NCI-H1092 (cell line): ENCODE measurements around the gene MOCS3.
A peak's percentile ranks its signal among the peaks of the same experiment; 100 is the strongest.
"Not testable (repeated sequence)": the region's sequence is repeated elsewhere in the genome, so short reads cannot be mapped to it uniquely, and the experiment has no call there.

Experiments used
- DNase-seq: peaks from one replicate; lab custom pipeline; 2025; lab: John Stamatoyannopoulos, UW

MOCS3 gene

DNA sequence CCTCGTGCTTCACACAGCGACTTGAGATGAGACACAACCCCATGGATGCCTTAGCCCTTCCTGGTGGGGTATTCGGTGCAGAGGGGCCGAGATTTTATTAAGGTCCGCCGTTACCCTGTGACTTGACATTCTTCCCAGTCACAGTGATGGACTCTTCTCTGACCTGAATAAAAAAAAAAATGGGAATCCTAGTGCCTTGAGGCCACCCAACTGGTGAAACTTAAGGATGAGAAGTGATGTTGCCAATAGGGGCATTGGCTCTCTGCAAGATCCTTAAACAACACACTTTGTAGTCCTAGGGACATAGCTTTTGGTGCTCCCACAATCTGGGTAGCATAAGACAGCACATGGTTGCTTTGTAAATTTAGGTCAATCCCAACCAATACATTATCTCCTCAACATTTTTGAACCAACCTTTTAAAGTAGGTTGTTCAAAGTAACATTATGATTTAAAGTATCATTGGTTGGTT lies 26.6 kb upstream of the MOCS3 start:
- DNase-seq = no peak

DNA sequence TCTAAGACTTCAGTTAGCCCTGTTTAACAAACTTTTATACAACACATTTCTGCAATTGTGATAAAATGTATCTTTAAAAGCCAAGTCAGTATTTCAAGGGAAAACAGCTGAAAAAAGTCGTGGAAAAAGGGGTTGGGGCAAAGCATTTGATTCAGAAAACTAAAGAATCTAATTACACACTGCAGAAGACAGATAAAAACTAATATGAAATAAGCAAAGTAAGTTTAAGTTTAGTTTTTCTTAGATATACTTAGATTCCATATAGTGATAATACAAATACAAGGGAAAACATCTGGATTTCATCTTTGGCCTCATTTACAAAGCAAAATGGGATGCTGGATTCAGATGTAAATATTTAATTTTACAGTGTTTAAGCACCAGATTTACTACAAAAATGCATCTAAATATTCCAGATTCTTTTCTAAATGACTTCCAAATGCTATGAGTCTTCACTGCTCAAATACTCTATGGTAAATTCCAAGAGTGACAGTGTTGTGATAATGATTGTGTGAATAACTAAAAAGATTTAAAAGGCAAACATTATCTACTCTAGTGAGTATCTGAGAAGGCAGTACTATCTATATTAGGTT lies 25.8 kb upstream of the MOCS3 start:
- no peak for DNase-seq

DNA sequence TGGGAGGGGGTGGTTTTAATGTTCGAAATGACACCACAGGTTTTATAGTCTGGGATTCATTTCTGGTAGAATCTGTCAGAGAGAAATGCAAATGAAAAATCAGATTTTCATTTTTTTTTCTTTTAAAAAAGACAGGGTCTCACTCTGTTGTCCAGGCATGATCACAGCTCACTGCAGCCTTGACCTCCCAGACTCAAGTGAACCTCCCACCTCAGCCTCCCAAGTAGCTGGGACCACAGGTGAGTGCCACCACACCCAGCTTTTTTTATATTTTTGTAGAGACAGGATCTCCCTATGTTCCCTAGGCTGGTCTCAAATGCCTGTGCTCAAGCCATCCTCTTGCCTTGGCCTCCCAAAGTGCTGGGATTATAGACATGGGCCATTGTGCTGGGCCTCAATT lies 25.0 kb upstream of the MOCS3 start:
- DNase-seq = no peak

DNA sequence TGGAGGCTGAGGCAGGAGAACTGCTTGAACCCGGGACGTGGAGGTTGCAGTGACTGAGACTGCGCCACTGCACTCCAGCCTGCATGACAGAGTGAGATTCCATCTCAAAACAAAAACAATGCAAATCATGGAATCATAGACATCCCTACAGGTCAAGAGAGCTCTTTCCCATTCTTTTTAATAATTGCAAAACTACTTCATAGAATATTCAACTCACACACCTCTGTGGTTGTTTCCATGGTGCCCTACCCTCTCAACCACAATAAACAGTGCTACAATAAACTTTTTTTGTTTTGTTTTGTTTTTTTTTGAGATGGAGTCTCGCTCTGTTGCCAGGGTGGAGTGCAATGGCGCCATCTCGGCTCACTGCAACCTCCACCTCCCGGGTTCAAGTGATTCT lies 15.5 kb upstream of the MOCS3 start:
- DNase-seq = no peak

DNA sequence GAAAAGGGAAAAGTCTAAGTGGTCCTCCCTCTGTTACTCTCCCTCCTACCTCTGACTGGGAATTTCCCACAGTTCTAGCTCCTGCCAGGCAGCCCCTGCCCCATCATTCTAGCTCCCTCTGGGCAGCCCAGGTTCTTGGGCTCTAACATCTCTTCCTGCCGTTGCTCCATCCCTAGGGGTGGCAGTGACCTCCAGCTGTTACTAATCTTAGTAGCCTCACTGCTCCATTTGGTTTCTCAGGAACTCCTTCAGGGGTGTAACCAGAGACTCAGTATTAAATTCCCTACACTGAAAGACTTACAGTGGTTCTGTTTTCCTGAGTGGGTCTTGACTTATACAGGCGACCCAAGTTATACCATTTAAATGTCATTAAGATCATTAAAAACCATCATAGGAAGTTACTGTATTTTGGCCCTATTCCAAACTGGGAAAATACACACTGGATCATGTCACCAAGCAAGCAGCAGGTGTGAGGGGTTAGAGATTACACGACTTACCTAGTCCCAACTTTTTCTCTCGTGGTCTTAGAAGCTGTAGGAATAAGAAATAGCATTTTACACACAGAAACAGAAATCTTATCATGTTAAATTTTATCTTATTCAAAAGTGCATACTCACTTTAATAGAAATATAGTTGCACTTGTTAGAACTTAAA lies 10.4 kb upstream of the MOCS3 start:
- no peak for DNase-seq

DNA sequence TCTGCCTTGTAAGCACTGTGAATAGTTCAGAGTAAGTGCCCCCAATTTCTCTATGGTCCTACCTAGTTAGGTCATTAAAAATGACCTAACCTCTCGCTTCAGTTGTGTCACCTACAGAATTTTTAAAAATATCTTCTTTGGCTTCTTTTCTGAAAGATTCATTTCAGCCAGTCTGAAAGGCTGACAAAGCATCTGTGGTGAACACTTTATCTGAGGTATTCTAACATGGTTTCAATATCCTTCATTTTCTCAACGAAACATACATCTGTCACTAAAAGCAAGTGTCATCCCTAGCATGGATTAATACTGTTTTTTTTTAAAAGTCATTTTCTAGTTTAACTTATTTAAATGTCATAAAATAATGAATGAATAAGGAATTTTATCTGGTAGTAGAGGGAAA lies 5.4 kb upstream of the MOCS3 start:
- no peak for DNase-seq

DNA sequence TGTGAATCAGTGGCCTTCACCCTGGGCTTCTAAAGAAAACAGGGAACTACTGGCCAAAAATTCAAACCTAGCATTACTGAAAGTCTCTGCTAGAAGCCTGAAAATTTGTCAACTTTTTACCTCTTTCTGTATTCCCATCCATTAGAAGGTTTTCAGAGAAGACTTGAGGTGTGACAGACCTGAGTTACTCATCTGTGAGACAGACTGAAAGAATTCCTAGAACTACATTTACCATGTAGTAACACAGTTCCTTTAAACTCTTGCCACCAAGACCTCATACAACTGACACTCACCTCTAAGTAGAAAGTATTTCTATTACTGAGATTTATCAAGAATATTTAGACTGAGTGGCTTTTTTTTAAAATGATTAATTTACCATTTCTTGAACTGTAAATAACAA lies 4.8 kb upstream of the MOCS3 start:
- no peak for DNase-seq

DNA sequence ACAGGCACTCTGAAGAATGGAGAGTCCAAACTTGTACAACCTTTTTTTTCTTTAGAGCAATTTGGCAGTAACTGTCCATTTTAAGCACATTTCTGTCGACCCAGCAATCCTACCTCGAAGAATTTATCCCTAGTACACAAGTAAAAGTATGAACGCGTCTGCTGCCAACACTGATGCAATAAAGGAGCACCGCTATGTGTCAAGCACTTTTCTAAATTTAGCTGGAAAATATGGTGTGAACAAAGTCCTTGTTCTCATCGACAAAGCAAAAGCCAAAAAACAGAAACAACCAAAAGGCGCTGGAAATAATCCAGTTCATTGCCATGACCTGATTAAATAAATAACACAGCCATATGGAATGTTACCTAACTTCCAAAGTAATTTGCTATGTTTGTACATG lies 1.3 kb upstream of the MOCS3 start:
- DNase-seq = no peak

DNA sequence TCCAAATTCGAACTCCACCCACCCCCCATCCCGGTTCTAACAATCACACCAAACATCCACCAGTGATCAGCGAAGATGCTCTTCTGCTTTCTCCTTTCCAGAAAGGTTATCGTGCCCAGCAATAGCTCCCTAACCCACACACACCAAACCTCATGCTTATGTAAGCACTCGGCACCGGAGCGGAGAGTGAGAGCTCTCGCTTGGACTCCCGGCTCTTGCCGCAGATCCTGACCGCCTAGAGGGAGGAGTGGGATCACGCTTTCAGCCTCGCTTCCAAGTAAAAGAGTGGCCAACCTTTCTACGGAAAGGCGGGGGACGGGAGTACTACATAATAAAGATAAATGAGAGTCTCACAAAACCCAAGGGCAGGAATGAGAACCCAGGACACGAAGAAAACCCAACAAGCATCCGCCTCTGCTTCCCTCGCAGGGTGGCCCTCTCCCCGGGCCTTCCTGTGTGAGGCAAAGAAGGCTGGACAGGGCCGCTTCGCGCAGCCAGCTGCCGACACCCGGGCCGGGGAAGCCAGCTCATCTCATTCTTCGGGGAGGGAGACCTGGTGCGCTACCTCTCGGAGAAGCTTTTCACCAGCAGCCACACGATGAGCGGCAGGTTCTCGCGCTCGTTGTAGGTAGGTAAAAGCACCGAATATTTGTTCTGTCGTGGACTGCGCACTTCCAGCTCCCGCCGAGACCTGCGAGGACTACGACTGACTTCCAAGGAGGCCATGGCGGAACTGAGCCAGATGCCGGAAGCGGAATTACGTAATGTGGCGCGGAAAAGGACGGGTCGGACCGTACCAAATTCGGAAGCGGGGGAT lies 612 bp upstream of the MOCS3 start, which contains the start of gene DPM1:
TSS of gene DPM1 (minus strand) at position 735 of the 817 bp plus-strand sequence. CDS start at position 726, 9 bp downstream.
- DNase-seq = peak; percentile 88

DNA sequence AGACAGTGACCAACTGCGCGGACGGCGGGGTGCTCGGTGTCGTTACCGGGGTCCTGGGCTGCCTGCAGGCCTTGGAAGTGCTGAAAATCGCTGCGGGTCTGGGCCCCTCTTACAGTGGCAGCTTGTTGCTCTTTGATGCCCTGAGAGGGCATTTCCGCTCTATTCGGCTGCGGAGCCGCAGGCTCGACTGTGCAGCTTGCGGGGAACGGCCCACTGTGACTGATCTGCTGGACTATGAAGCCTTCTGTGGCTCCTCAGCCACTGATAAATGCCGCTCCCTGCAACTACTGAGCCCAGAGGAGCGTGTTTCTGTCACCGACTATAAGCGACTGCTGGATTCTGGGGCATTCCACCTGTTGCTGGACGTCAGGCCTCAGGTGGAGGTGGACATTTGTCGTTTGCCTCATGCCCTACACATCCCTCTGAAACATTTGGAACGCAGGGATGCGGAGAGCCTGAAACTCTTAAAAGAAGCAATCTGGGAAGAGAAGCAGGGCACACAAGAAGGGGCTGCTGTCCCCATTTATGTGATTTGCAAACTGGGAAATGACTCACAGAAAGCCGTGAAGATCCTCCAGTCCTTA lies 1.0 kb downstream of the MOCS3 start:
- no peak for DNase-seq

DNA sequence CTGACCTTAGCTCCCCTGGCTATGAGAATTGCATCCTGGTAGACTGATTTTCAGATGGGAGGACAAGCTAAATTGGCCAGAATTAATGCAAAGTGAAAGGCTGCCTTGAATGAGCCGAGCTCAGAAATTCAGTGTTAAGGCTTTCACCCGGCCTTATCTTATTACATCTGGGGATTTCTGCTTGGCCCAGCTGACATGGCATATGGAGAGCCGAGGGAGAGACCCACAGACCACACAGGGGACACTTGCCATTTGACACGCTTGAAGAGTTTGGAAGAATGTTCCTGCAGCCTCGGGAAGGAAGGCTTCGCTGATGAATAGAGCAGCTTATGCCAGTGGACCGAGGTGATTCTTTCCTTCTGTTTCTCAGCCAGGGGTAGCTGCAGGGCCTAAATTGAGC lies 9.0 kb downstream of the MOCS3 start:
- no peak for DNase-seq

DNA sequence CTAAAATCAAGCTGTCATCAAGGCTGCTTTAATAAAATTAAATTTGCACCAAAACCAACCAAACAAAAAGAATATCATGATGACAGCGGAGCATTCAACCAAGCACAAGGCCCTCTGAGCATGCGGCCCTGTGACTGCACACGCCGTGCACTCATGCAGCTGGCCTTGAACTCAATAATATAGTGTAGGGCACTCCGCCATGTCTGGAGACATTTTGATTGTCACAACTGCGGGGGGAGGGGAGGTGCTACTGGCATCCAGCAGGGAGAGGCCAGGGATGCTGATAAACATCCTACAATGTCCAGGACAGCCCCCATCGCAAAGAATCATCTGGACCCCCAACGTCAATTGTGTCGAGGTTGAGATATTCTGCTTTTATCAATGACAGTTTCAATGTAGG lies 9.7 kb downstream of the MOCS3 start:
- DNase-seq = no peak

DNA sequence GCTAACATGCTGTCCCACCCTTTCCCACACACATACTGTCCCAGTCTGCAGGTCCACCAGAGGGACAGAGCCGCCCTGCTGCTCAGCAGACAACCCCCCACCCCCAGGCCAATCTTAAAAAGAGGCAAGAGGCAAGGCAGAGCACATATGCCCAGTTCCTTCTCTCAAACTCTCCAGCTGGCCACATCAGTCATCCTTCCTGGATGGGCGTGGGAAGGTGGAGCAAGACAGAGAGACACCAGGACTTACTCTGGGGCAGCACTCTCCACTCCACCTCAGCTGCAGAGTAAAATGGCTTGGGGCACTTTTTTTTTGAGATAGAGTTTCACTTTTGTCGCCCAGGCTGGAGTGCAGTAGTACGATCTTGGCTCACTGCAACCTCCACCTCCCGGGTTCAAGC lies 10.8 kb downstream of the MOCS3 start:
- no peak for DNase-seq

DNA sequence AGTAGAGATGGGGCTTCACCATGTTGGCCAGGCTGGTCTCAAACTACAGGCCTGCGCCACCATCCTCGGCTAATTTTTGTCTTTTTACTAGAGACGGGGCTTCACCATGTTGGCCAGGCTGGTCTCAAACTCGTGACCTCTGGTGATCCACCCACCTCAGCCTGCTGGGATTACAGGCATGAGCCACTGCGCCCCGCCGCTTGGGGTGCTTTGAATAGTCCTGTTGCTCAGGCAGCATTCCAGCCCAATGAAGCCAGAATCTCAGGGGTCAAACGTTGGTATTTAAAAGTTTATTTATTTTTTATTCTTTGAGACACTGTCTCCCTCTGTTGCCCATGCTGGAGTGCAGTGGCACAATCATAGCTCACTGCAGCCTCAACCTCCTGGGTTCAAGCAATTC lies 11.3 kb downstream of the MOCS3 start:
- DNase-seq = no peak

DNA sequence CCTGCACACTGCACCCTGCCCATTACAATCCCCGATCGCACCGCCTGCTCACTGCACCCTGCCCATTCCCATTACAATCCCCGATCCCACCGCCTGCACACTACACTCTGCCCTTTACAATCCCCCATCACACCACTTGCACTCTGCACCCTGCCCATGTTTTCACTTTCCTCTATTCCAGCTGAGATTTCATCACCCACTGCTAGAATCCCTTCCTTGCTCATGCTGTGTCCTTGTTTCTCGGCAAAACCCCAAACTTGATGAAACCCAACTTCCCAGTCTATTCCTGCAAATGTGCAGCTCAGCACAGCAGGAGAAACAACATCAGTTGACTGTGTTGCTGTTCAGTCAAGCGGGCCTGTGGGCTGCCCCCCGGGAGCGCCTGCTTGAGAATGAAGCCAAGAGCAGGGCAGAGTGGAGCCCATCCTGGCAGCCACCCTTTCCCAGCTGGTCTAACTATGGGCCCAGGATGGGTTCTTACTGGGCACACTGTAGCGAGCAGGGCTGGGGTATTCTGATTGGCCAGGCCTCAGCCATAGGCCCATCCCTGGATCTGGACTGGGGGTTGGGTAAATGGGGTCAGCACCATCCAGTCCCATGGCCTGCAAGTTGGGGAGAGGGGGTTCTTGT lies 17.2 kb downstream of the MOCS3 start:
- DNase-seq = no peak

DNA sequence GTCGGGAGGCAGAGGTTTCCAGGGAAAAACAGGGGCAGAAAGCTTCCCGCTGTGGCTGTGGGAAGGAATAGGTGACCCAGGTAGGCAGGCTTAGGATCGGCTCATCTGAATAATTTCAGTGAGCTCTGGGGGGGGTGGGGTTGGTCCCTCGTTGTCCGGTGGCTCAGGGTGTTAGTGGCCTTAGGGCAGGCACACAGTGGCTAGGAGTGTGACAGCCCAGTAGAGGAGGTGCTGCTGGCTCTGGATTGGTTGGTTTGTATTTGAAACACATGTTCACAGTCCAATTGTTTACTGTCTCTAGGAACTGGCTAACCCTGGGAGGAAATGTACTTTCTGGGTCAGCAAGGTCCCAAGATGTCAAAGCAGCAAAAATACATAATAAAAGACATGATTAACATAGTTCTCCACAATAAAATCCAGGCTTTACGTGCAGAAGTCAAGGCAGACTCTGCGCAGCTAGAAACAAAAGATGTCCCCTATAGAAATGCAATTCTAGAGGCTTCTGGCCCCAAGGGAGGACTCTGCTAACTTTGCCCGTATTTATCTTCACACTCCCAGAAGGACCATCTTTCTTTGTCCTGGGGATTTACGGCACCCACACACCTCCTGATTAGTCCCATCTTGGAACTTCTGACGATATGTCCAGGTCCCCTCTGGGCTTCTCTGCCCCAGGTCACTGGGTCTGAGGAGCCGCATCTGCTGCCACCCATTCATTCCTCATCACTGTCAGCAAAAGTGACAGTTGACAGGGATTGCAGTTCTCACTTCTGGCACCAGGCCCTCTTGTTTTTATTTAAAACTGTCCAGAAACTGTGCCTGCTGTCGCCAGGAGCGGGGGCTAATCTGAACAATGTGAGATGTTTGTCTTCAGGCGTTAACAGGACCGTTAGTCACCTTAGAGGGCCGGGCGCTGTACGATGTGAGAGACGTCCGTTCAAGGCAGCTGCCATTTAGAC lies 18.7 kb downstream of the MOCS3 start:
- DNase-seq = no peak

DNA sequence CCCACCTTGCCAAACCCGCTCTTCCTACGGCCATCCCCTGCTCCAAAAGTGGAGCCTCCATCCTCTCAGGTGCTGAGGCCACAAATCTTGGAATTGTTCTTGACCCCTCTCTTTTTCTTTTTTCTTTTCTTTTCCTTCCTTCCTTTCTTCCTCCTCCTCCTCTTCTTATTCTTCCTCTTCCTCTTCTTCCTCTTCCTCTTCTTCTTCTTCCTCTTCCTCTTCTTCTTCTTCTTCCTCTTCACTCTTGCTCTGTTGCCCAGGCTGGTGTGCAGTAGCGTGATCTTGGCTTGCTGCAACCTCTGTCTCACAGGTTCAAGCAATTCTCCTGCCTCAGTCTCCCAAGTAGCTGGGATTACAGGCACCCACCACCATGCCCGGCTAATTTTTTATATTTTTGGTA lies 19.9 kb downstream of the MOCS3 start:
- not testable (repeated sequence) for DNase-seq

DNA sequence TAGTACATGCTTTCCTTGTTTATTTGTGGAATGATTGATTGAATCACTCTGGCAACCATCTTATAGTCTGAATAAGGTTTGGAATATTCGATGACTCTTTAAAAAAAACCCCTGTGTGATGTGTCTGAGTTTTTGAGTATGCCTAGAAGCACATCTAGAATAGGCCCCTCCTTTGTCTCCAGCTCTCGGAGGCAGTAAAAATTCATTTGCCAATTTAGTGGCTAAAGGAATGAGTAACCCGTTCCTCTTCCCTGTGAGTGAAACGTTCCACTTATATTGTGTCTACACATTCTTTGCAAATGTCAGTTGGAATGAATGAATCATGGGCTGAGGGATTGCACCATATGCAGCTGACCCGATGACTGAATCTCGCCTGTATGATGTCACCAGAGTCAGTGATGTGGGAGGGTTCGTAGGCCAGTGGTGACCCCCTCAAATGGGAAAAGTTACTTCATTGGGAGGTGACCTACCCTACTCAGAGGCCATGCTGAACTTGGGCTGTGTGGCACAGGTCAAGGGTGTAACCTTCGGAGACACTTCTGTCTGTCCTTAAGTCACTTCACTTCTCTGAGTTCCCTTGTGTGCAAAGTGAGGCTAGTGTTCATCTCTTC lies 21.6 kb downstream of the MOCS3 start:
- DNase-seq = no peak

DNA sequence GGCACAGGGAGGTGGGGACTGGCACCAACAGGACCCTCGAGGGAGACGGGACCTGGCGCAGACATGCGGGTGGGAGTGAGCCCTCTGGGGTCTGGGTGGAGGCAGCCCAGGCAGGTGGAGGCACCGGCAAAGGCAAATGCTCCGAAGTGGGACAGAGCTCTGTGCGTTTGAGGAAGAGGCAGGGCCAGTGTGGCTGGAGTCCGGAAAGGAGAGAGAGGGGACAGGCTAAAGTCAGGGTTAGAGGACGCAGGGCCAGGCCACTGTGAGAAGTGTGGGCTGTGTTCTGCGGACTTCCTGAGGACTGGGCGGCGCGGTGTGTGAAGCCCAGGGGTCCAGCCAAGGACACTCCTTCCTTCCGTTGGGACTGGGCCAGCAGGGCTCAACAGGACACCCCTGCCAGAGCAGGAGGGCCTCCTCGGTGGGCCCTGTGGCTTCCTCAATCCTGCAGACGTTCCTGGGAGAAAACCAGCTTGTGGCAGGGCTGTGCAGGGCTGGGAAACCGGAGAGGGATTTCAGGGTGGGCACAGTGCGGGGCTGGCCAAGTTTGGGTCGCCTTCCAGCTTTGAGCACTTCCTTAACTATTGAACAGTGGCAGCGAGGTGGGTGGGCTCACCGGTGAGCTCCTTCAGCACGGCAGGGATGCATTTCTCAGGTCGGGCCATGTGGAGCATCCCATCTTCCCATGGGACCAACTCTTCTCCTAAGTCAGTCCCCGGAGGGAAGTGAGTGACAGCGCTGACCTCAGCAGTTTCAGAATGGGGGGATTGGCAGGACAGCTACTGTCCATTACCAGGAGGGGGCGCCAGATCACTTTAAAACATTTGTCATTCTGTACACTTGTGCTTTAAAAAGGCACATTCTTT lies 22.5 kb downstream of the MOCS3 start:
- DNase-seq = peak; percentile 41

DNA sequence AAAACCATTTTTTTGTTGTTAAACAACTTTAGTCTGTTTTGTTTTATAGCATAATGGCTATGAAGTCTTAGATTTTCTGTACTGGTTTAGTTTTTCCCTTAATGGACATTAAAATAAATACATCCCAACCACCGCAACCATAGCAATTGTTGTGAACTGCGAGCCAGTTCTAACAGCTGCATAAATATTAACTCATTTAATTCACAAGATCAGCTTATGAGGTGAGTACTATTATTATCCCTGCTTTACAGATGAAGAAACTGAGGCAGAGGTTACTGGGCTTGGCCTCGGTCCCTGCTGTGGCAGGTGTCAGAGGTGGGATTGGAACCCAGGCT lies 23.1 kb downstream of the MOCS3 start:
- no peak for DNase-seq
